HG03520 (cell line): Measurements from ENCODE around the gene SLC12A3.

Experiments
- ATAC-seq: cut with Tn5 transposase; IDR thresholded peaks from one replicate; pipeline ENCODE4 v1.9.1; 2021; ENCODE audit warnings: mild to moderate bottlenecking, moderate library complexity; ENCODE audit not compliant: unreplicated experiment

SLC12A3 gene

DNA sequence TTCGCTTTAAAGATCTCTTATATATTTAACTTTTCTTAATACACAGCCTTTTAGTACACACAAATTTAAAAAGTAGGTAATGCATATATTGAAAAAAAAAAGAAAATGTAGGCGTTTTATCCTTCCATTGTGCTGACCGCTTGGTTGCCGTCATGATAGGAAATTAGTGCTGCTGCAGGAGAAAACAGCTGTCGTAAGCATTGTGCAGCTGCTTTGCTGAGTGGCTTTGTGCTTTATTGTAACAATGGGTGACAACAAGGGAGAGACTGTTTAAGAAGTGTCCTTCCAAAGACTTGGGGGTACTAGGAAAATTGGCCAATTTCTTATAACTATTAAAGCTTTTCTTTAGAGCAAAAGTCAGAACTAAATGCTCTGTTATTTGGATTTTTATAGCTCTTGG lies 71.9 kb downstream of the SLC12A3 start:
- ATAC-seq = no peak

DNA sequence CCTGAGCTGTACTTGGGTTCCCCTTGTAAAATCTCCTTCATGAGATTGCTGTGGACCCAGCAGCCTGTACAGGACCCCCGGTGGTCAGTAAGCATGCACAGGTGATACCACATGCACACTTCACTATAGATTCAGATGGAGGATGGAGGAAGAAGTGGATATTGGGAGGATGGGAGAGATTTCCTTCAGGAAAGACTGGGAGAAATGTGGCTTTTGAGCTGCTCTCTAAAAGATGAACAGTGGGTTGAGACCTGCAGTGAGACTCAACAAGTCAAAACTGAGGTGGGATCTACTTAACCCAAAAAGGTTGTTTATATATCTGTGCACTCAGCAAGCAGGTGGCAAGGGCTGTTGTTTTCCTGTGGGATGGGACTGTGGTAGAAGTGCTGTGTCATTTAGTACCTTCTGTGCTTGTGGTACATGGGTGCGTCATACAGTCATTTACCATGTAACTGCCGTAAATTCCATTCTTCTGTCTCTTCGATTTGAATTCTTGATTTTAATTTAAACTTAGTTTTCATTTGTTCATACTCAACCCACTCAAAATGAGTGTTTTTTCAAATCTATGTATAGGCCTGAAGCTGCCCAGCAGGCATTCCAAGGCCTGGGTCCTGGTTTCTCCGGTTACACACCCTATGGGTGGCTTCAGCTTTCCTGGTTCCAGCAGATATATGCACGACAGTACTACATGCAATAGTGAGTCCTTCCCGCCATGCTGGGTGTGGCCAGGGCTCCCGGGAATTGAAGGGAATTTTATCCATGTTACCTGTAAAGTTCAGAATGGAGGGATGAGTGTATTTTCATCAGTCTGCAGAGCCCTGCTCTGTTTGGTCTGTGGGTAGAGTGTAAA lies 73.9 kb downstream of the SLC12A3 start:
- no peak for ATAC-seq

- no peak for ATAC-seq
Measured at GRCh38 chr16:56939801-56940200, 74.8 kb downstream of the SLC12A3 start.

- ATAC-seq = no peak
Measured at GRCh38 chr16:56941092-56941491, 76.1 kb downstream of the SLC12A3 start.

- no peak for ATAC-seq
Measured at GRCh38 chr16:56941856-56942331, 76.9 kb downstream of the SLC12A3 start.

- ATAC-seq = no peak
Measured at GRCh38 chr16:56943761-56944375, 78.9 kb downstream of the SLC12A3 start.

DNA sequence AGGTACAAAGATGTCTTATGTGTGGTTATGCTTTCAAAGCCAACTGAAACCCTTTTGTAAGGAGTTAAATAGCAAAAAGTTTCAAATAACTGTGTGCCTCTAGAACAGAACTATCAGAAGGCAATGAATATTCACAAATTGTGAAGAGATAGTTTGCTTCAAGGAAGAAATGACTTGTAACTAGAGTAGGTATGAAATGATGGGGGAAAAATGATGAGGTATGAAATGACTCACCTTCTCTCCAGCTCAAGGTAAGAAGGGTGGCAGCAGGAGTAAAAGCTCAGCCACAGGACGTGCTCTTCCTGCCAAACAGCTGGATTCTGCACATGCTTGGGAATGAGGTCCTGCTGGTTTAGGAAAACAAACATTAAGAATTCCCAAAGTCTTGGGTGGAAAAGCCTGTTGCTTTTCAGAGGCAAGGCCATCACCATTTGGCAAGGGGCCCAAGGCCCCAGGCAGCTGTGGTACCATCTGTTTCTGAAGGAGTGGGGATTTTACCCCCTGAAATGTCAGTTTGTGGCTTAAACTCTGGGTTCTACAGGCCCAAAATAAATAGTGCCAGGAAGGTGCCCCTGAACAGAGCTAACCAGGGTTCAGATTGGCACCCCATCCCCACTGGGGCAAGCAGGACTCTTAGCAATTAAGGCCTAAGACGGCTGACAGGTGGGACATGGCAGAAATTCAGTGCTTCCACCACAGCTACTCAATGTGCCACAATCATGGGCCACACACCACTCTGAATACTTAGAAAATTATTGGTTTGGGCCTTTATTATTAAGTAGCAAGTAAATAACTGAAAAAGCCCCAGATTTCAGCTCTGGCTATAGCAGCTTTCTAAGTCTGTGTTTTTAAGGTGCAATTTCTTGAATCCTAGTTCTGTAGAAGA lies 80.2 kb downstream of the SLC12A3 start:
- ATAC-seq = peak; percentile 50

- no peak for ATAC-seq
Measured at GRCh38 chr16:56945847-56946527, 81.0 kb downstream of the SLC12A3 start.

DNA sequence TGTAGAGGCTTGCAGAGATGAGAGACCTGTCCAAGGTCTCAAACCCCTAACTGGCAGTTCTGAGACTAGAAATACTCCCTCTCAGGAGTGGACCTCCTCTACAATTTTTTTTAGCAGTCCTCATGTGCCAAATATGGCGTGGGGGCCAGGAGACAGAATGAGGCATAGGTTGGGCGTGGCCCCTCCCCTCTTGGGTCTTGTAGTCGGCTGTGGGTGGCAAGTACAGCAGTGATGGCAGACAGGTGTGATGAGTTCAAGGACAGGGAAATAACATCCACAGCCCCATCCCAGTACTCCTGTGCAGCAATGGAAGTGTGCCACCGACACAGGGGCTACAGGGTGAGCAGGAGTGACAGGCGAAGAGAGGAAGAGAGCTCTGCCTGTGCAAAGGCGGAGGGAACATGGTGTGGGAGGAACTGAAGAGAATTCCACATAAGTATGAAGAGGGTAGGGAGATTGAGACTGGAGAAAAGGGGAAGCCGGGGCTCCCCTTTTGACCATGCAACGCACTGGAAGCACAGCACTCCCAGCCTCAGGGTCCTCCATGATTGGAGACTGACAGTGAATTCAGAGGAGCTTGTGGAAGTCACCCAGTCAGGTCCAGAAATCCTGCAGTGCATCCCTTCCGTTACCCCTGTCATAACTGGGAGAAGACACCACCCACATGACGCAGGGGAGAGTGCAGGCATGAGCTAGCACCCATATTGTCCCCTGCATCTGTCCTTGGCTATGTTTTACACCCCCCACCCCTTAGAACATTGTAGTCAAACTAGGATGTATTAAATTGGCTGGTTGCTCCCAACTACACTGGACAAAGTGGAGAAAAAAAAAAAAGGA lies 82.0 kb downstream of the SLC12A3 start:
- no peak for ATAC-seq

- no peak for ATAC-seq
Measured at GRCh38 chr16:56947604-56947995, 82.6 kb downstream of the SLC12A3 start.

DNA sequence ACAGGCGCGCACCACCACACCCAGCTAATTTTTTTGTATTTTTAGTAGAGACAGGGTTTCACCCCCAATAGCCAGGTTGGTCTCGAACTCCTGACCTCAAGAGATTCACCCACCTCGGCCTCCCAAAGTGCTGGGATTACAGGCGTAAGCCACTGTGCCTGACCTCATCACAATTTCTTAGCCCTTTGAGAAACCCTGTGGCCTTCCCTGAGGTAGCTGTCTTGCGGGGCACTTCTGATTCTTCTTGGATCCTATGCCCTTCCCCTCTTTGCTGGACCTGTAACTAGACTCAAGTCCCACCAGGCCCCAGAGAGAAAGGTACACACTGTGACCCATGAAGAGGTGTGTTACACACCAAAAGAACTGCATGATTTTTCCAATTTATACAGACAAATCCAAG lies 83.2 kb downstream of the SLC12A3 start:
- ATAC-seq = no peak

GRCh38 chr16:56950051-56950450 lies 85.0 kb downstream of the SLC12A3 start:
- no peak for ATAC-seq

DNA sequence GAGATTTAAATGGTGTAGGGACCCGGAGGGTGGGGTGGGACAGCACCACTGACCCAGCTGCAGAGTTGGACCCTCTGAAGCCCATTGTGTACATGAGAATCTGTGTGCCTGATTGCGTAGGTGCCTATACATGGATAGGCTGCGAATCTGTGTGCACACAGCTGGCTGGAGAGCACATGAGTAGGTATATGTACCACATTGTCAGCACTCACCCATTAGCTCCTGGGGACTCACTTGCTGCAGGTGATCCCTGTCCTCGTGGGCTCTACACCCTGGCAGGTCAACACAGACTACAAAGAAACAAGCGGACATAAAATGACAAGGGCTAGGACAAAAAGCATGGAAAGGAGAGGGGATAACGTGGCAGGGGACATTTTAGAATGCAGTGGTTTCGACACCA lies 85.4 kb downstream of the SLC12A3 start:
- no peak for ATAC-seq

- ATAC-seq = no peak
Measured at GRCh38 chr16:56950881-56951771, 86.1 kb downstream of the SLC12A3 start.

GRCh38 chr16:56953006-56953405 lies 88.0 kb downstream of the SLC12A3 start:
- no peak for ATAC-seq

DNA sequence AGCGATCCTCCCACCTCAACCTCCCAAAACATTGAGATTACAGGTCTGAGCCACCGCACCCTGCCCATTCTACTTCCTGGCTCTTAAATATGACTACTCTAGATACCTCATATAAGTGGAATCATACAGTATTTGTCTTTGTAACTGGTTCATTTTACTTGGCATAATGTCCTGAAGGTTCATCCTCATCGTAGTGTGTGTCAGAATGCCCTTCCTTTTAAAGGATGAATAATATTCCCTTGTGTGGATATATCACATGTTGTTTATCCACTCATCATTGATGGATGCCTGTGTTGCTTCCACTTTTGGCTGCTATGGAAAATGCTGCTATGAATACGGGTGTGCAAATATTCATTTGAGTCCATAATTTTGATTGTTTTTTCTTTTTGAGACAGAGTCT lies 91.1 kb downstream of the SLC12A3 start:
- no peak for ATAC-seq

- no peak for ATAC-seq
Measured at GRCh38 chr16:56956756-56957155, 91.7 kb downstream of the SLC12A3 start.

GRCh38 chr16:56960681-56961281 lies 95.8 kb downstream of the SLC12A3 start:
- ATAC-seq = no peak
